H1 (cell line): ENCODE data around the gene RNF31. TPM values are rescaled to one million over a fixed set of nuclear protein-coding genes. Genes with fewer than 3 reads are reported as not detected.

Source experiments
- ATF2 ChIP-seq: IDR thresholded peaks from 2 replicates; pipeline ENCODE4 v1.6.1; 2012; ENCODE audit warnings: low read length, inconsistent platforms
- CHD7 ChIP-seq: fragments of 300-600 bp; sonication (generic); IDR thresholded peaks from 2 replicates; pipeline ENCODE4 v1.7.1; 2012; ENCODE audit warnings: low read length, moderate library complexity, mild to moderate bottlenecking, inconsistent platforms; ENCODE audit not compliant: insufficient replicate concordance
- KDM5A ChIP-seq: fragments of 200-600 bp; IDR thresholded peaks from 2 replicates; pipeline ENCODE4 v1.7.1; 2012; ENCODE audit warnings: mild to moderate bottlenecking, low read length, inconsistent platforms, mixed read lengths
- POLR2A ChIP-seq, 2 experiments: IDR thresholded peaks; 1 replicate in 1 of 2; 2 replicates in 1 of 2; pipeline ENCODE4 v1.6.1; 2011; ENCODE audit warnings: low read depth in 2 of 2, low read length in 2 of 2, mild to moderate bottlenecking in 2 of 2; ENCODE audit errors: control extremely low read depth in 1 of 2
- POU5F1 ChIP-seq: IDR thresholded peaks from 2 replicates; pipeline ENCODE4 v1.6.1; 2011; ENCODE audit warnings: low read depth, mild to moderate bottlenecking, low read length, moderate library complexity
- RFX5 ChIP-seq: IDR thresholded peaks from 2 replicates; pipeline ENCODE4 v1.6.1; 2011; ENCODE audit warnings: low read depth, low read length, improper control_type of control experiment, borderline replicate concordance
- RXRA ChIP-seq: IDR thresholded peaks from 2 replicates; pipeline ENCODE4 v1.6.1; 2011; ENCODE audit warnings: low read depth, mild to moderate bottlenecking, low read length, moderate library complexity; ENCODE audit not compliant: insufficient read depth
- SIX5 ChIP-seq: IDR thresholded peaks from 2 replicates; pipeline ENCODE4 v1.6.1; 2011; ENCODE audit warnings: mild to moderate bottlenecking, low read depth, low read length
- SP4 ChIP-seq: IDR thresholded peaks from 2 replicates; pipeline ENCODE4 v1.6.1; 2012; ENCODE audit warnings: low read length, inconsistent platforms
- TEAD4 ChIP-seq: IDR thresholded peaks from 2 replicates; pipeline ENCODE4 v1.6.1; 2012; ENCODE audit warnings: low read depth, low read length, inconsistent platforms, mixed read lengths
- YY1 ChIP-seq: IDR thresholded peaks from 2 replicates; pipeline ENCODE4 v1.6.1; 2011; ENCODE audit warnings: low read depth, mild to moderate bottlenecking, low read length
- polyA plus RNA-seq, 7 experiments: library from polyadenylated mRNA; depleted of rRNA in 3 of 7; stranded (reverse) in 5 of 7; unstranded in 2 of 7; fragments of >200 nt in 5 of 7; fragments of 200-250 nt in 2 of 7; gene quantifications; 1 replicate in 5 of 7; 2 replicates in 1 of 7; 4 replicates in 1 of 7; pipeline versions ENCODE4 v1.2.1 to v1.2.3, GENCODE V29; 2011 to 2013; ENCODE audit warnings: missing spikeins in 2 of 7, mixed read lengths in 2 of 7
- total RNA-seq: library from RNA; stranded (reverse); fragmentation: NEBNext Ultra II Directional; extraction: Animal tissue kit (Norgen Biotek cat#: 25700); gene quantifications from 2 replicates; pipeline ENCODE4 v1.2.1, GENCODE V29; 2021

Gene RNF31
- total and polyA plus RNA-seq, 2 of the 8 experiments (the other 6 are each of a cell fraction or from before 2014, with no cell fraction given): 17.5 to 72.0 TPM

DNA sequence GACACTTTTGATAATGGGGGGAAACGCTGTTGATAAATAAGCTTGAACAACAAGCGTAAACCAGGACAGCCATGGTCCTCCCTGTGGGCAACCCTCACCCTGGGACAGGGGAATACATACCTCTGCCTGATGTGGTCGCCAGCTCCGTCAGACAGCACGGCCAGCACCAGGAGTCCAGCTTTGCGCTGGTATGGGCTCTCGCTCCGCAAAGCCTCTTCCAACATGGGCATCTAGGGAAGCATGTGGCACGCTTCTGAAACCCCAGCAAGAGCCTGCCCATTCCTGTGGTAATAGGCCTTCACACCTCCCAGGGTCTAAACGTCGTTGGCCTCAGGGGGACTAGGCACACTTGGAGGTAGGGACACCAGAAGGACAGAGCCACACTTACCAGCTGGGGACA lies 38.4 kb downstream of the RNF31 start (continued):
- no peak for TF ChIP-seq CHD7
- no peak for TF ChIP-seq RFX5
- TF ChIP-seq ATF2: no peak
- no peak for TF ChIP-seq YY1
- TF ChIP-seq POLR2A (IDR thresholded peaks at IDR 0.05; ENCODE audit: control extremely low read depth in 1 of 2, low read depth in 2 of 2, low read length in 2 of 2): no peak
- TF ChIP-seq RXRA: no peak
- no peak for TF ChIP-seq POU5F1
- no peak for TF ChIP-seq SP4
- TF ChIP-seq KDM5A: no peak
- no peak for TF ChIP-seq SIX5
- TF ChIP-seq TEAD4: no peak
